IMR-90 (cell line): ENCODE data around the gene TPGS2. TPM values are rescaled to one million over a fixed set of nuclear protein-coding genes. Genes with fewer than 3 reads are reported as not detected.
A peak's percentile ranks its signal among the peaks of the same experiment; 100 is the strongest.

Experiments used
- ATAC-seq: fragments of 200-7000 bp; cut with Tn5 transposase; 2 replicates; pipeline ENCODE4 v1.9.1; 2020; ENCODE audit warnings: low read depth, mild to moderate bottlenecking, moderate library complexity
- BruUV-seq: library from RNA; stranded (reverse); fragments of 400-500 nt; replicated peaks from 2 replicates; lab custom pipeline; 2021; lab: Mats Ljungman, UMichigan
- CTCF ChIA-PET: fragments of 300-600 bp; formaldehyde crosslinking; extraction: SDS; loops from one replicate; lab custom pipeline; 2021; ENCODE audit warnings: antibody characterized with exemption; lab: Yijun Ruan, JAX
- POLR2A ChIA-PET: fragments of 300-600 bp; sonication (Branson Sonifier 250); formaldehyde crosslinking; loops from one replicate; lab custom pipeline; 2022; ENCODE audit warnings: antibody characterized with exemption; ENCODE audit not compliant: unreplicated experiment; lab: Charles Lee
- DNase-seq: peaks from one replicate; pipeline ENCODE4 v3.0.0; 2013
- H2AFZ ChIP-seq: replicated peaks from 2 replicates; pipeline ENCODE3; 2013; ENCODE audit warnings: low read length, mild to moderate bottlenecking; ENCODE audit not compliant: poor library complexity
- H2AK5ac ChIP-seq: 2 replicates; pipeline ENCODE4 v1.6.1; 2013; ENCODE audit warnings: low read depth, low read length, inconsistent platforms
- H2AK9ac ChIP-seq: replicated peaks from 2 replicates; pipeline ENCODE3; 2013; ENCODE audit warnings: mild to moderate bottlenecking, low read depth, low read length, moderate library complexity; ENCODE audit not compliant: poor library complexity
- H2BK120ac ChIP-seq: 2 replicates; pipeline ENCODE4 v1.6.1; 2013; ENCODE audit warnings: low read depth, low read length, inconsistent platforms
- H2BK15ac ChIP-seq: 3 replicates; pipeline ENCODE4 v1.6.1; 2013; ENCODE audit warnings: low read depth, low read length, inconsistent platforms
- H2BK20ac ChIP-seq: 2 replicates; pipeline ENCODE4 v1.6.1; 2013; ENCODE audit warnings: low read depth, mild to moderate bottlenecking, inconsistent platforms, low read length, moderate library complexity
- H2BK5ac ChIP-seq: 2 replicates; pipeline ENCODE4 v1.6.1; 2013; ENCODE audit warnings: mild to moderate bottlenecking, low read depth, low read length, inconsistent platforms; ENCODE audit not compliant: poor library complexity, severe bottlenecking
- H3K14ac ChIP-seq: replicated peaks from 2 replicates; pipeline ENCODE4 v1.6.1; 2013; ENCODE audit warnings: low read depth, low read length, inconsistent platforms
- H3K18ac ChIP-seq: 2 replicates; pipeline ENCODE4 v1.6.1; 2013; ENCODE audit warnings: low read depth, low read length, control low read depth
- H3K23ac ChIP-seq: 2 replicates; pipeline ENCODE4 v1.6.1; 2013; ENCODE audit warnings: low read depth, low read length, inconsistent platforms
- H3K27ac ChIP-seq: 2 replicates; pipeline ENCODE4 v1.5.1; 2013; ENCODE audit warnings: mild to moderate bottlenecking, control low read depth, low read length; ENCODE audit not compliant: insufficient read depth
- H3K27me3 ChIP-seq: 2 replicates; pipeline ENCODE4 v1.6.1; 2013; ENCODE audit warnings: low read length; ENCODE audit not compliant: control insufficient read depth, insufficient read depth
- H3K36me3 ChIP-seq: 2 replicates; pipeline ENCODE4 v1.6.1; 2013; ENCODE audit warnings: low read length, mixed read lengths; ENCODE audit not compliant: control insufficient read depth, insufficient read depth
- H3K4ac ChIP-seq: 2 replicates; pipeline ENCODE4 v1.6.1; 2013; ENCODE audit warnings: low read depth, low read length, inconsistent platforms
- H3K4me1 ChIP-seq: 2 replicates; pipeline ENCODE4 v1.6.1; 2013; ENCODE audit warnings: low read length, mixed read lengths; ENCODE audit not compliant: control insufficient read depth, insufficient read depth
- H3K4me2 ChIP-seq: 2 replicates; pipeline ENCODE4 v1.6.1; 2013; ENCODE audit warnings: low read depth, mild to moderate bottlenecking, control low read depth, low read length, moderate library complexity
- H3K4me3 ChIP-seq: 2 replicates; pipeline ENCODE4 v1.5.1; 2013; ENCODE audit warnings: low read depth, mild to moderate bottlenecking, control low read depth, low read length, moderate library complexity; ENCODE audit not compliant: insufficient read depth
- H3K56ac ChIP-seq: 2 replicates; pipeline ENCODE4 v1.6.1; 2013; ENCODE audit warnings: low read length, inconsistent platforms; ENCODE audit not compliant: insufficient read depth; ENCODE audit errors: extremely low read depth
- H3K79me1 ChIP-seq, 2 experiments: 2 replicates each; pipeline ENCODE4 v1.6.1; 2013; ENCODE audit warnings: low read length in 2 of 2, inconsistent platforms in 1 of 2, low read depth in 1 of 2
- H3K9ac ChIP-seq: 2 replicates; pipeline ENCODE4 v1.6.1; 2013; ENCODE audit warnings: low read depth, low read length, control low read depth
- H3K9me1 ChIP-seq: 2 replicates; pipeline ENCODE4 v1.6.1; 2013; ENCODE audit warnings: low read length, inconsistent platforms; ENCODE audit not compliant: insufficient read depth
- H3K9me3 ChIP-seq: 2 replicates; pipeline ENCODE4 v1.6.1; 2013; ENCODE audit warnings: low read length; ENCODE audit not compliant: control insufficient read depth, insufficient read depth
- H4K20me1 ChIP-seq: 2 replicates; pipeline ENCODE4 v1.6.1; 2013; ENCODE audit warnings: low read length, inconsistent platforms; ENCODE audit not compliant: insufficient read depth
- H4K5ac ChIP-seq: 2 replicates; pipeline ENCODE4 v1.6.1; 2013; ENCODE audit warnings: mild to moderate bottlenecking, low read depth, low read length, control low read depth
- H4K8ac ChIP-seq, 2 experiments: 2 replicates each; pipeline ENCODE4 v1.6.1; 2013; ENCODE audit warnings: low read depth in 2 of 2, low read length in 2 of 2, control low read depth in 1 of 2, inconsistent platforms in 1 of 2
- H4K91ac ChIP-seq: 2 replicates; pipeline ENCODE4 v1.6.1; 2013; ENCODE audit warnings: low read depth, low read length, inconsistent platforms; ENCODE audit not compliant: insufficient read depth
- BHLHE40 ChIP-seq: fragments of 150-350 bp; IDR thresholded peaks from 2 replicates; pipeline ENCODE4 v1.6.1; 2016; ENCODE audit warnings: mild to moderate bottlenecking, low read depth, low read length
- CEBPB ChIP-seq: IDR thresholded peaks from 2 replicates; pipeline ENCODE4 v1.6.1; 2012; ENCODE audit warnings: low read depth, low read length, improper control_type of control experiment
- CTCF ChIP-seq: conservative IDR thresholded peaks from 2 replicates; pipeline ENCODE4 v1.5.1; 2012; ENCODE audit warnings: mild to moderate bottlenecking, low read depth, low read length, improper control_type of control experiment
- ELK1 ChIP-seq: fragments of 150-350 bp; IDR thresholded peaks from 2 replicates; pipeline ENCODE4 v1.6.1; 2016; ENCODE audit warnings: low read depth, mild to moderate bottlenecking, low read length, moderate library complexity, borderline replicate concordance
- FOS ChIP-seq: fragments of 150-350 bp; IDR thresholded peaks from 2 replicates; pipeline ENCODE4 v1.6.1; 2016; ENCODE audit warnings: low read depth, low read length
- MAFK ChIP-seq: IDR thresholded peaks from 2 replicates; pipeline ENCODE4 v1.6.1; 2012; ENCODE audit warnings: low read depth, low read length, improper control_type of control experiment
- MXI1 ChIP-seq: IDR thresholded peaks from 2 replicates; pipeline ENCODE4 v1.6.1; 2012; ENCODE audit warnings: low read depth, mild to moderate bottlenecking, low read length, moderate library complexity, borderline replicate concordance
- NFE2L2 ChIP-seq: fragments of 150-350 bp; IDR thresholded peaks from 2 replicates; pipeline ENCODE4 v1.6.1; 2016; ENCODE audit warnings: low read depth, mild to moderate bottlenecking, low read length
- POLR2A ChIP-seq: IDR thresholded peaks from 2 replicates; pipeline ENCODE4 v1.6.1; 2012; ENCODE audit warnings: mild to moderate bottlenecking, low read depth, low read length
- RAD21 ChIP-seq: IDR thresholded peaks from 2 replicates; pipeline ENCODE4 v1.6.1; 2012; ENCODE audit warnings: low read length, improper control_type of control experiment
- RCOR1 ChIP-seq: IDR thresholded peaks from 2 replicates; pipeline ENCODE4 v1.6.1; 2012; ENCODE audit warnings: mild to moderate bottlenecking, low read length, improper control_type of control experiment; ENCODE audit not compliant: insufficient replicate concordance
- SMC3 ChIP-seq: fragments of 150-350 bp; IDR thresholded peaks from 2 replicates; pipeline ENCODE4 v1.6.1; 2016; ENCODE audit warnings: low read depth, mild to moderate bottlenecking, antibody characterized with exemption, low read length, moderate library complexity
- USF2 ChIP-seq: fragments of 150-350 bp; IDR thresholded peaks from 2 replicates; pipeline ENCODE4 v1.6.1; 2017; ENCODE audit warnings: mild to moderate bottlenecking, antibody characterized with exemption, low read length, low read depth
- WGBS, 2 experiments: methylation state at CpG; one replicate each; pipeline versions ENCODE4 v1.1.5 to v1.1.7; 2013; ENCODE audit warnings: missing lambda C conversion rate in 2 of 2; ENCODE audit not compliant: insufficient read length in 1 of 2; ENCODE audit errors: extremely low coverage in 2 of 2; 5-methylcytosine and 5-hydroxymethylcytosine counted together
- dilution Hi-C: fragments of 300-500 bp; cut with HindIII; formaldehyde crosslinking; loops from one replicate; pipeline ENCODE4 v1.14.3; 2018; ENCODE audit warnings: low sequenced_read_pairs; ENCODE audit not compliant: unreplicated experiment
- in situ Hi-C: fragments of 300-500 bp; cut with MboI; formaldehyde crosslinking; loops from 3 replicates; pipeline ENCODE4 v1.14.3; 2019; ENCODE audit warnings: low sequenced_read_pairs, inconsistent platforms, mixed read lengths
- intact Hi-C: fragments of 100-400 bp; cut with micrococcal nuclease; formaldehyde crosslinking; loops from 2 replicates; pipeline ENCODE4 v1.10.0; 2022
- polyA plus RNA-seq, 3 experiments: library from polyadenylated mRNA; depleted of rRNA; stranded (reverse); fragments of >200 nt; gene quantifications; 2 replicates each; pipeline ENCODE4 v1.2.3, GENCODE V29; 2012; ENCODE audit warnings: low replicate concordance in 1 of 3
- total RNA-seq: library from RNA; depleted of rRNA; stranded (reverse); fragments of >200 nt; gene quantifications from 2 replicates; pipeline ENCODE4 v1.2.3, GENCODE V29; 2012

TPGS2 gene
- total and polyA plus RNA-seq, 2 of the 4 experiments (the other 2 are of a cell fraction): 201 to 294 TPM

- no peak overlapping the region for H2AFZ ChIP-seq
- peak overlapping the region; percentile 62; the same call in 1 of the 2 replicates for H3K9ac ChIP-seq
- no peak for ATAC-seq
These were observed 1.3 kb upstream of the TPGS2 start for GRCh38 chr18:36830158-36830495.

More at GRCh38 chr18:36830158-36830495, 1.3 kb upstream of the TPGS2 start:
- no CpG with 5 or more reads among the region's 1 CpG for WGBS, 2 experiments
- H3K14ac ChIP-seq: no peak overlapping the region
- BruUV-seq: TSS peak; percentile 40
- H3K9me3 ChIP-seq: no peaks in the 10 kb centered on the region
- no peaks in the 10 kb centered on the region for H3K27me3 ChIP-seq
- no peak overlapping the region for H3K56ac ChIP-seq
- H3K79me1 ChIP-seq: peaks cover 23 to 42% of the 10 kb centered on the region in 2 experiments
- H3K4ac ChIP-seq: no peak overlapping the region
- H3K4me3 ChIP-seq: peak overlapping the region; percentile 98; the same call in 1 of the 2 replicates
- ChIA-PET POLR2A (no interaction called here), CTCF (interaction anchor here (1.2 kb wide), 1 partner anchor 111 kb away, joined by 3 read pairs; no protein-coding TSS in a partner anchor)
- H4K20me1 ChIP-seq: no peaks in the 10 kb centered on the region
- in situ Hi-C loops: no loop called here
- H3K18ac ChIP-seq: no peak overlapping the region
- no peak overlapping the region for H2BK120ac ChIP-seq
- TF ChIP-seq RCOR1: no peak
- TF ChIP-seq MAFK: no peak
- TF ChIP-seq NFE2L2: no peak
- no peak for TF ChIP-seq CEBPB
- no peak for TF ChIP-seq POLR2A
- no peak for TF ChIP-seq USF2
- no peak for TF ChIP-seq CTCF
- TF ChIP-seq MXI1: no peak
- TF ChIP-seq ELK1: no peak
- no peak for TF ChIP-seq SMC3
- no peak for TF ChIP-seq FOS
- TF ChIP-seq BHLHE40: no peak
- TF ChIP-seq RAD21: no peak
- peaks cover 3% of the 10 kb centered on the region; the same call in 1 of the 2 replicates for H3K9me1 ChIP-seq
- H3K27ac ChIP-seq: no peak overlapping the region
- H4K91ac ChIP-seq: no peak overlapping the region
- no peak overlapping the region for H2AK5ac ChIP-seq
- H2BK15ac ChIP-seq: no peak overlapping the region
- peak overlapping the region; percentile 70 for H3K4me2 ChIP-seq
- no peak overlapping the region for H2AK9ac ChIP-seq
- no peak overlapping the region for H4K5ac ChIP-seq
- dilution Hi-C loops: no loop called here
- H4K8ac ChIP-seq: no peak overlapping the region
- peak overlapping the region; percentile 46; the same call in 1 of the 2 replicates for H3K23ac ChIP-seq
- H3K4me1 ChIP-seq: peaks cover 2% of the 10 kb centered on the region; the same call in 1 of the 2 replicates
- intact Hi-C loops: no loop called here
- H2BK5ac ChIP-seq: no peak overlapping the region
- H2BK20ac ChIP-seq: no peak overlapping the region
- DNase-seq: no peak
- no peaks in the 10 kb centered on the region for H3K36me3 ChIP-seq
